SH-SY5Y (cell line): ENCODE results near the gene PAPLN.

Source experiments
- GATA2 ChIP-seq: IDR thresholded peaks from 2 replicates; pipeline ENCODE4 v1.6.1; 2011; ENCODE audit warnings: mild to moderate bottlenecking, low read depth, low read length
- GATA3 ChIP-seq: IDR thresholded peaks from 2 replicates; pipeline ENCODE4 v1.6.1; 2011; ENCODE audit warnings: low read depth, mild to moderate bottlenecking, low read length, moderate library complexity

Gene PAPLN

GRCh38 chr14:73237219-73237785, at the start of gene PAPLN:
Gene PAPLN, plus strand, starts transcription at chr14:73237506. Its CDS starts 2,273 bp downstream, at chr14:73239779.
- TF ChIP-seq GATA3 (no peak), GATA2 (no peak)

- TF ChIP-seq GATA3 (no peak), GATA2 (no peak)
These were observed 48.8 kb upstream of the PAPLN start for GRCh38 chr14:73188501-73188911.

GRCh38 chr14:73189651-73190050, 47.7 kb upstream of the PAPLN start:
- no peak for TF ChIP-seq GATA3
- TF ChIP-seq GATA2: no peak

- TF ChIP-seq GATA2 (no peak), GATA3 (no peak)
These were observed 45.9 kb upstream of the PAPLN start for GRCh38 chr14:73191441-73191840.

GRCh38 chr14:73198253-73198652, 39.1 kb upstream of the PAPLN start:
- TF ChIP-seq GATA2: no peak

GRCh38 chr14:73203527-73203926, 33.8 kb upstream of the PAPLN start:
- TF ChIP-seq GATA3 (no peak), GATA2 (no peak)

- TF ChIP-seq GATA2 (no peak), GATA3 (no peak)
These were observed 29.7 kb upstream of the PAPLN start for GRCh38 chr14:73207615-73208014.

GRCh38 chr14:73208390-73208789, 28.9 kb upstream of the PAPLN start:
- TF ChIP-seq GATA3 (no peak), GATA2 (no peak)

GRCh38 chr14:73208846-73209245, 28.5 kb upstream of the PAPLN start:
- no peak for TF ChIP-seq GATA3
- TF ChIP-seq GATA2: no peak

GRCh38 chr14:73209953-73210352, 27.4 kb upstream of the PAPLN start:
- TF ChIP-seq GATA2: no peak
- TF ChIP-seq GATA3: no peak

- TF ChIP-seq GATA2: no peak
- no peak for TF ChIP-seq GATA3
These were observed 25.9 kb upstream of the PAPLN start for GRCh38 chr14:73211251-73212040.

GRCh38 chr14:73216030-73216429, 21.3 kb upstream of the PAPLN start:
- TF ChIP-seq GATA2 (no peak), GATA3 (no peak)

- TF ChIP-seq GATA2 (no peak), GATA3 (no peak)
These were observed 19.9 kb upstream of the PAPLN start for GRCh38 chr14:73217411-73217810.

- TF ChIP-seq GATA2 (no peak), GATA3 (no peak)
These were observed 17.2 kb upstream of the PAPLN start for GRCh38 chr14:73220061-73220460.

- no peak for TF ChIP-seq GATA3
- no peak for TF ChIP-seq GATA2
These were observed 16.7 kb upstream of the PAPLN start for GRCh38 chr14:73220634-73221033.
